ENCODE results near the gene BRINP1.

The BRINP1 gene

DNA sequence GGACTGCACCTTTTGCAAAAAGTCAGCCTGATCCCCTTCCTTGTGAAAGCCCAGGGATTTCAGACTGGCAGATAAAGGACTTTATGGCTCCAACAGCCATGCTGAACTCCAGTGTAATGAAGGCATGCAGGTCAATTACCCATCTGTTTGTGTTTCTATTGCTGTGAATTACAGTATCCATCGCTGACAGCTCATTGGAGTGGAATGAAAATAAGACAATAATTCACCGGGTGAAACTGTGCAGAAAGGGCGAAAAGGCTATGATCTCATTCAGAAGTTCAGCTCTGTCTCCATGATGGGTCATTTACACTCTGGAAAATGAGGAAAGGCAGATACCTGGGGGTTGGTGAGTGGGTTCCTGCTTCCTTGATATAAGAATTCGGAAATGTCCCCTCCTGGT is 148.0 kb downstream of the BRINP1 start:
- no peak for TF ChIP-seq CTCF (IDR thresholded peaks at IDR 0.05; ENCODE audit: low read depth, low read length)
- H3K36me3 ChIP-seq = no peaks in the 10 kb centered on the region
- no peak for DNase-seq
- H3K4me3 ChIP-seq (ENCODE audit: low read depth, low read length) = no peak overlapping the region
- no peaks in the 10 kb centered on the region; the same call in none of the 2 replicates for H3K9me3 ChIP-seq
- H3K4me1 ChIP-seq = no peaks in the 10 kb centered on the region
- H3K27me3 ChIP-seq = no peaks in the 10 kb centered on the region

- Histone ChIP-seq H3K36me3 (no peaks in the 10 kb centered on the region), H3K27me3 (no peaks in the 10 kb centered on the region), H3K4me1 (no peaks in the 10 kb centered on the region), H3K9me3 (no peaks in the 10 kb centered on the region; the same call in 1 of the 2 replicates), H3K4me3 (ENCODE audit: low read depth, low read length) (no peak overlapping the region)
- TF ChIP-seq CTCF (IDR thresholded peaks at IDR 0.05; ENCODE audit: low read depth, low read length) = no peak
- DNase-seq = no peak
Measured at GRCh38 chr9:119218293-119218692, 150.9 kb downstream of the BRINP1 start.

GRCh38 chr9:119216651-119217331 is 152.4 kb downstream of the BRINP1 start:
- Histone ChIP-seq H3K27me3 (no peaks in the 10 kb centered on the region), H3K36me3 (no peaks in the 10 kb centered on the region), H3K4me3 (ENCODE audit: low read depth, low read length) (no peak overlapping the region), H3K4me1 (no peaks in the 10 kb centered on the region), H3K9me3 (no peaks in the 10 kb centered on the region; the same call in 1 of the 2 replicates)
- no peak for TF ChIP-seq CTCF (IDR thresholded peaks at IDR 0.05; ENCODE audit: low read depth, low read length)
- no peak for DNase-seq

DNA sequence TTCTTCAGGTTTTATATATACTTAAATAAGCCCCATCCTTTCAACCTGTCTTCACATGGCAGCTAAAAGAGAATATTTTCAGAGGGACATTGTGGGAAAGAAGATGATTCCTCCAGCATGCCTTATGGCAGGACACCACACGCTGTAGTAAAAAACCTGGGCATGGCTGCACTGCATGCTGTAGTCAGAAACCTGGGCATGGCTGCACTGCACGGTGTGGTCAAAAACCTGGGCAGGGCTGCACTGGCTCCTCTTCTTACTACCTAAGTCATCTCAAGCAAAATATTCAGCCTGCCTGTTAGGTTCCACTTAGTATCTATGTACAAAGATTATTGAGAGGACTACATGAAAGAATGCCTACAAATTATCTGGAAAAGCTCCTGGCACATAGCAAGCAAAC is 153.6 kb downstream of the BRINP1 start:
- no peaks in the 10 kb centered on the region for H3K36me3 ChIP-seq
- TF ChIP-seq CTCF (IDR thresholded peaks at IDR 0.05; ENCODE audit: low read depth, low read length) = no peak

DNA sequence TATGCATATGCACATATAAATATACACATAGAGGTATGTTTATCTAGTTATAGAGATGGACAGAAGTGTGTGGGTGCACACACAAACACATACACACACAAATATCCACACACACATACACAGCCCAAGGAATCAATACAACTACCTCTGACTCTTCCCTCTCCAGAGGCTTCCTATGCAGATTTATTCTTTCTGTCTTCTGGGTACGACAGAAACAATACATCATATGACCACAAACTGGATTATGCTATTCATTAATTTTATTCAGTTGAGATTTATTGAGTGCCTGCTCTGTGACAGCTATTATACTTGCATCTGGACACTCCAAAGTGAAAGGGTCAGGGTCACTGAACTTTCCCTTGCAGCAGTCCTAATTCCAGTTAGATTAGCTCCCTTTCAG is 155.8 kb downstream of the BRINP1 start:
- Histone ChIP-seq H3K4me3 (ENCODE audit: low read depth, low read length) (no peak overlapping the region), H3K27me3 (no peaks in the 10 kb centered on the region), H3K9me3 (no peaks in the 10 kb centered on the region), H3K36me3 (no peaks in the 10 kb centered on the region), H3K4me1 (no peaks in the 10 kb centered on the region)
- no peak for TF ChIP-seq CTCF (IDR thresholded peaks at IDR 0.05; ENCODE audit: low read depth, low read length)
- DNase-seq = no peak

More for the DNA sequence above, 153.6 kb downstream of the BRINP1 start:
- Histone ChIP-seq H3K9me3 (no peaks in the 10 kb centered on the region), H3K4me1 (no peaks in the 10 kb centered on the region), H3K4me3 (ENCODE audit: low read depth, low read length) (no peak overlapping the region), H3K27me3 (no peaks in the 10 kb centered on the region)
- no peak for DNase-seq

DNA sequence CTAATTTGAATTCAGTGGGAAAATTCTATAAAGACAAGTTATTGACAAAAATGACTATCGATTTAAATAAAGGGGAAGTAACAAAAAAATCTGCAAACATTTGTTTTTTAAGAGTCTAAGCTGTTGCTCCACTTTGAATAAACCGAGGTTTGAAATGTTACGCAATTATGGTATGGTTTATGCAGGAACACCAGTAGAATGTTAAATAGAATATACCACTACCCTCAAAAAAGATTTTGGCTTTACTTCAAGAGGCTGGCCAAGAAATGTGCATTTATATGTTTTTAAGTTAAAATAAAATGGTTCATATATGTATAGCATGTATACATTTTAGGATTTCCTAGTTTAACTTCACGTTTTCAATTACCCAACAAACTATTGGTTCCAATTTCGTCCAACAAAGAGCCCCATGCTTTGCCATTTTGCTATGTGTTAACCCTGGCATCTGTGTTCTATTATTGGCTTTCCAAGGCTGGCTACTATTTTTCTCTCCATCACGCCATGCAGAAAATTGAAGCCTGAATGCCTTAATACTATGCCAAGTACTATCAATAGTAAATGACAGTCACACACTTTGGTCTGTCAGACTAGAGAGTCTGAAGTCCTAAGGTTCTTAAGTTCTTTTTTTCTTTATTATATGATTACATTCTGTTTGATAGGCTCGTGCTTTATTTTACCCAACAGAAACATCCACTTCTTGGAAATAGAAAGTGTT is 171.2 kb downstream of the BRINP1 start:
- no peak for TF ChIP-seq CTCF (IDR thresholded peaks at IDR 0.05; ENCODE audit: low read depth, low read length)
- Histone ChIP-seq H3K36me3 (no peaks in the 10 kb centered on the region), H3K27me3 (no peaks in the 10 kb centered on the region), H3K4me1 (no peaks in the 10 kb centered on the region), H3K4me3 (ENCODE audit: low read depth, low read length) (no peak overlapping the region), H3K9me3 (no peaks in the 10 kb centered on the region)
- DNase-seq = no peak

All from BE2C (cell line).